ENCODE data around the gene TUBG1.

- TF ChIP-seq, protein P1, sequence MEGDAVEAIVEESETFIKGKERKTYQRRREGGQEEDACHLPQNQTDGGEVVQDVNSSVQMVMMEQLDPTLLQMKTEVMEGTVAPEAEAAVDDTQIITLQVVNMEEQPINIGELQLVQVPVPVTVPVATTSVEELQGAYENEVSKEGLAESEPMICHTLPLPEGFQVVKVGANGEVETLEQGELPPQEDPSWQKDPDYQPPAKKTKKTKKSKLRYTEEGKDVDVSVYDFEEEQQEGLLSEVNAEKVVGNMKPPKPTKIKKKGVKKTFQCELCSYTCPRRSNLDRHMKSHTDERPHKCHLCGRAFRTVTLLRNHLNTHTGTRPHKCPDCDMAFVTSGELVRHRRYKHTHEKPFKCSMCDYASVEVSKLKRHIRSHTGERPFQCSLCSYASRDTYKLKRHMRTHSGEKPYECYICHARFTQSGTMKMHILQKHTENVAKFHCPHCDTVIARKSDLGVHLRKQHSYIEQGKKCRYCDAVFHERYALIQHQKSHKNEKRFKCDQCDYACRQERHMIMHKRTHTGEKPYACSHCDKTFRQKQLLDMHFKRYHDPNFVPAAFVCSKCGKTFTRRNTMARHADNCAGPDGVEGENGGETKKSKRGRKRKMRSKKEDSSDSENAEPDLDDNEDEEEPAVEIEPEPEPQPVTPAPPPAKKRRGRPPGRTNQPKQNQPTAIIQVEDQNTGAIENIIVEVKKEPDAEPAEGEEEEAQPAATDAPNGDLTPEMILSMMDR (IDR thresholded peaks at IDR 0.05 in 8 of 11, conservative IDR thresholded peaks at IDR 0.05 in 3 of 11) = no peak
- no peak for TF ChIP-seq POLR2AphosphoS5 (IDR thresholded peaks at IDR 0.05)
Observed at GRCh38 chr17:42577140-42577531, 32.3 kb upstream of the TUBG1 start.

Data from spleen (tissue), 7 donors.